BLaER1 (cell line): ENCODE measurements around the gene ASCC1.

Experiments
- H3K27ac ChIP-seq: shearing (Covaris generic); formaldehyde crosslinking; 2 replicates; pipeline ENCODE4 v1.8.1; 2022
- H3K27me3 ChIP-seq: shearing (Covaris generic); formaldehyde crosslinking; 2 replicates; pipeline ENCODE4 v1.8.1; 2022
- H3K36me3 ChIP-seq: shearing (Covaris generic); formaldehyde crosslinking; 2 replicates; pipeline ENCODE4 v1.8.1; 2022
- H3K4me1 ChIP-seq: shearing (Covaris generic); formaldehyde crosslinking; 2 replicates; pipeline ENCODE4 v1.8.1; 2022
- H3K4me2 ChIP-seq: shearing (Covaris generic); formaldehyde crosslinking; 2 replicates; pipeline ENCODE4 v1.8.1; 2022
- H3K4me3 ChIP-seq: shearing (Covaris generic); formaldehyde crosslinking; 2 replicates; pipeline ENCODE4 v1.8.1; 2022
- H3K9ac ChIP-seq: shearing (Covaris generic); formaldehyde crosslinking; 2 replicates; pipeline ENCODE4 v1.8.1; 2022
- H3K9me3 ChIP-seq: shearing (Covaris generic); formaldehyde crosslinking; 2 replicates; pipeline ENCODE4 v1.8.1; 2022
- H4K20me1 ChIP-seq: shearing (Covaris generic); formaldehyde crosslinking; 2 replicates; pipeline ENCODE4 v1.8.1; 2022
- Cebpa-rat ChIP-seq: shearing (Covaris generic); IDR thresholded peaks from 2 replicates; pipeline ENCODE4 v1.8.1; 2022

The ASCC1 gene

DNA sequence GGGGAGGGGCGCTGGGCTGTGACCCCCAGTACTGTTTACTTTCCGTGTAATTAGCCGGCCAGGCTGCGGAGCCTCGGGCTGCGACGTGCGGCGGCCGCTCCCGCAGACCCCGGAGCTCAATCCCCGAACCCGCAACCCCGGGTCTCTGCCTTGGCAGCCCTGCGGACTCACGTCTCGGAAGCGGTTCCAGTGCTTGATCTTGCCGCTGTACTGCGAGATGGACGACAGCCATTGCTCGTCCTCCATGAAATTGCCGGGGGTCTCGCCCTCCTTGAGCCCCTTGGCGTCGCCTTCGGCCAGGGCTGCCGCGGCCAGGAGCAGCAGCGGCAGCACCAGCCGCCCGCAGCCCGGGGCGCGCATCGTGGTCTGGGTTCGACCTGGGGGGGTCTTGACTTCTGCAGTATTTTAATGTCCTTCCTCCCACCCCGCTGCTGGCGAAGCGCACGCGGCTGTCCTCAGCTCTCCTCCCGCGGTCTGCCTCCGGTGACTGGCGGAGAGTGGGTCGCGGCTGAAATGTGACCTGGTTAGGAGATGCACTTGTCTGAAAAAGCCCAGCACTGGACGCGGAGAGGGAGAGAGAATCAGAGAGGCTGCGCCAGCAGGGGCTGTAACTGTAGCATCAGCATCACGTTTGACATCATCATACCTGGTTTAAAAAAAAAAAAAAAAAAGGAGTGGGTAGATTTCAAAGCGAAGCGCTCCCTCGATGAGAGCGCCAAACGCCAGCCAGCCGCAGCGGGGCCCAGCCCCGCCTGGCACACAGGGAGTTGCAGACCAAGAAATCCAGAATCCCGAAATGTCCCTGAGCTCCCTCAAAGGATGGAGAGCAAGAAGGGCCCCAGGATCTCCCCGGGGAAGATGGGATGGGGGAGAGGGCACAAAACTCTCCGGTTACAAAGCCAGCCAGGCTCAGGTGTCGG, 127.8 kb downstream of the ASCC1 start, which contains the start of gene SPOCK2:
Gene SPOCK2 (minus strand): TSS at position 583 of the 920 bp plus-strand sequence. CDS start 223 bp downstream, at position 360.
- peak within 1 kb of the TSS; percentile 55 for H3K4me3 ChIP-seq
- no peak within 1 kb of the TSS for H3K9ac ChIP-seq

GRCh38 chr10:72087392-72087968, 128.6 kb downstream of the ASCC1 start:
- no peak for TF ChIP-seq Cebpa-rat
- no peak overlapping the region for H3K27ac ChIP-seq
- H3K9me3 ChIP-seq = no peaks in the 10 kb centered on the region
- no peaks in the 10 kb centered on the region for H3K36me3 ChIP-seq
- H3K9ac ChIP-seq = no peak overlapping the region
- H3K4me2 ChIP-seq = peak overlapping the region; percentile 74
- H4K20me1 ChIP-seq = peaks cover 37% of the 10 kb centered on the region
- peaks cover 76% of the 10 kb centered on the region for H3K27me3 ChIP-seq
- H3K4me1 ChIP-seq = peaks cover 24% of the 10 kb centered on the region
- peak overlapping the region; percentile 55 for H3K4me3 ChIP-seq

More for the DNA sequence above, 127.8 kb downstream of the ASCC1 start, which contains the start of gene SPOCK2:
- no peaks in the 10 kb centered on the region for H3K36me3 ChIP-seq
- peaks cover 37% of the 10 kb centered on the region for H4K20me1 ChIP-seq
- H3K27me3 ChIP-seq = peaks cover 76% of the 10 kb centered on the region
- TF ChIP-seq Cebpa-rat = no peak
- peaks cover 24% of the 10 kb centered on the region for H3K4me1 ChIP-seq
- no peaks in the 10 kb centered on the region for H3K9me3 ChIP-seq
- H3K27ac ChIP-seq = no peak within 1 kb of the TSS
- peak within 1 kb of the TSS; percentile 74 for H3K4me2 ChIP-seq

DNA sequence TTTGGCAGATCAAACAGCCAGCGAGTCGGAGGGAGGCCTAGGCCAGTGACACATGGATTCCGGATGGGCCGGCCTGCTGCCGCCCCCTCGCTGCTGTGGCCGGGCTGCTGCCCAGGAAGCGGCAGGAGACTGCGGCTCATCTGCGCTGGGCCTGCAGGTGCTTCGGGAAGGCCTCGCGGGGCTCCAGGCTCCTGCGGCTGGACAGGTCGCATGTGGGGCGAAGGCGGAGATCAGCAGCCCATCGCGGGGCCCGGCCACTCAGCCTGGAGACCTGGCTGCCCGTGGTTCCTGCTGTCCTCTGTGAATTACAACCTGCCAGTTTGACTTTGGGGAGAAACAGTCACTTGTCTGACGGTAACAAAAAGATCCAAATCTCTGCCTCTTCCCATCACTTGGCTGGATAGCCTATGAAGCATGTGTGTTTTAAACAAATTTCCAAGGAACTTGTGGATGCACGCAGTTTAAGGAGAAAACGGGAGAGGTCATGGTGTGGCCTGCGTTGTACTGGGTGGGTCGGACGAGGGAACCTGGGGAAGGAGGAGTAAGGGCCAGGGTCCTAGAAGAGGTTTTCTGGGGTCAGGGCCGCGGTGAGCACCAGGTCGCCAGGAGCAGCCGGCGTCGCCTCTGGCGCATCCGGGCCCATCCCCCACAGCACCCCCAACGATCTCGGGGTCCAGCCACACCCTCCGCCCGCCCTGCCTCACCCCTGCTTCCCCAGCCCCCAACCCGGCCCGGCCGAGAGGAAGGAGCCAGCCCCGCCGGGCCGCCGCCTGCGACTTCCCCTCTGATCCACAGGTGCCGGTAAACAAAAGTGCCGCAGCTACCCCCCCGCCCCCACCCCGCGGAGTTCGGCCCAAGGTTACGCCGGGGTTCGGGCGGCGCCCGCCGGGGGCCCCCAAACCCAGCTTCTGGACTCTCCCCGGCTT, 129.3 kb downstream of the ASCC1 start:
- TF ChIP-seq Cebpa-rat = no peak
- peak overlapping the region; percentile 74 for H3K4me2 ChIP-seq
- H3K9ac ChIP-seq = no peak overlapping the region
- peaks cover 76% of the 10 kb centered on the region for H3K27me3 ChIP-seq
- no peaks in the 10 kb centered on the region for H3K9me3 ChIP-seq
- no peaks in the 10 kb centered on the region for H3K36me3 ChIP-seq
- H3K27ac ChIP-seq = no peak overlapping the region
- H3K4me1 ChIP-seq = peaks cover 24% of the 10 kb centered on the region
- peaks cover 37% of the 10 kb centered on the region for H4K20me1 ChIP-seq
- peak overlapping the region; percentile 55 for H3K4me3 ChIP-seq

DNA sequence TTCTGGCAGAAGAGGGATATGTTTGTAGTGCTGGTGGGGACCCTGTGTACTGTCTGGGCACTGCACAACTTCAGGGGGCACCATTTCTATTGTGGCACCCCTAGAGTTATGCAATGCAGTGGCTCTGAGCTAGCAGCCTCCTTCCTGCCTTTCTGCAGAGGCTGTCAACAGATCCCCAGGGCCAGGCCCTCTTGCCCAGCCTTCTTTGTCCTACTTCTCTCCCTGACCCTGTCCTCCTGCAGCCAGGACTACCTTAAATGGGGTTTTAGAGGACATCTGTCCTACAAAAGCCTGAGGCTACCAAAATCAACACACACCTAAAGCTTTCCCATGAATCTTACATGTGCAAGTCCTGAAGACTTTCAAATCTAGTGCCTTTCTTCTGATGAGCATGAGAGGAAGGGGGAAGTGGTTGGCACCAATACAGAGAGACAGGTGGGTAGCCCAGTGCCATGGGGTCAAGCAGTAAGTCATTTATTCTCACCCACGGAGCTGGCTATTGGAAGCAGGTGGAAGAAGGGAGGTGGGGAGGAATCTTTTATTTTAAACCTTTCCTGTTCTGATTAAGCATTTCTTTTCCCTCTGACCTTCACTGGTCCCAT, 130.1 kb downstream of the ASCC1 start:
- Histone ChIP-seq H4K20me1 (peaks cover 37% of the 10 kb centered on the region), H3K36me3 (no peaks in the 10 kb centered on the region), H3K27me3 (peaks cover 72% of the 10 kb centered on the region), H3K9ac (no peak overlapping the region), H3K27ac (no peak overlapping the region), H3K4me3 (no peak overlapping the region), H3K4me1 (peaks cover 30% of the 10 kb centered on the region), H3K9me3 (no peaks in the 10 kb centered on the region), H3K4me2 (no peak overlapping the region)
- TF ChIP-seq Cebpa-rat = no peak

- H4K20me1 ChIP-seq = peaks cover 37% of the 10 kb centered on the region
- no peak overlapping the region for H3K4me3 ChIP-seq
- H3K9me3 ChIP-seq = no peaks in the 10 kb centered on the region
- H3K4me1 ChIP-seq = peaks cover 38% of the 10 kb centered on the region
- H3K9ac ChIP-seq = no peak overlapping the region
- no peak for TF ChIP-seq Cebpa-rat
- H3K36me3 ChIP-seq = no peaks in the 10 kb centered on the region
- H3K4me2 ChIP-seq = no peak overlapping the region
- H3K27ac ChIP-seq = no peak overlapping the region
- peaks cover 64% of the 10 kb centered on the region for H3K27me3 ChIP-seq
These were observed 130.9 kb downstream of the ASCC1 start for GRCh38 chr10:72085166-72085565.

- Histone ChIP-seq H3K9me3 (no peaks in the 10 kb centered on the region), H3K27me3 (peaks cover 51% of the 10 kb centered on the region), H3K9ac (no peak overlapping the region), H3K4me3 (no peak overlapping the region), H4K20me1 (peaks cover 35% of the 10 kb centered on the region), H3K4me1 (peaks cover 49% of the 10 kb centered on the region), H3K36me3 (no peaks in the 10 kb centered on the region), H3K27ac (no peak overlapping the region), H3K4me2 (no peak overlapping the region)
- no peak for TF ChIP-seq Cebpa-rat
These were observed 132.2 kb downstream of the ASCC1 start for GRCh38 chr10:72083790-72084459.

- no peak overlapping the region for H3K4me3 ChIP-seq
- H3K4me2 ChIP-seq = no peak overlapping the region
- no peaks in the 10 kb centered on the region for H3K9me3 ChIP-seq
These were observed 133.0 kb downstream of the ASCC1 start for GRCh38 chr10:72082856-72083789.

More at GRCh38 chr10:72082856-72083789, 133.0 kb downstream of the ASCC1 start:
- Histone ChIP-seq H3K36me3 (no peaks in the 10 kb centered on the region), H3K4me1 (peaks cover 47% of the 10 kb centered on the region), H3K9ac (no peak overlapping the region), H4K20me1 (peaks cover 27% of the 10 kb centered on the region), H3K27ac (no peak overlapping the region), H3K27me3 (peaks cover 43% of the 10 kb centered on the region)
- no peak for TF ChIP-seq Cebpa-rat
